IPS-15b (cell line): ENCODE results near the gene BEX3.
A peak's percentile ranks its signal among the peaks of the same experiment; 100 is the strongest.
"Not testable (repeated sequence)": the region's sequence is repeated elsewhere in the genome, so short reads cannot be mapped to it uniquely, and the experiment has no call there.

Experiments
- H3K27me3 ChIP-seq: one replicate; pipeline ENCODE4 v1.6.1; 2013; ENCODE audit warnings: low read length; ENCODE audit not compliant: control insufficient read depth, insufficient read depth
- H3K36me3 ChIP-seq: one replicate; pipeline ENCODE4 v1.6.1; 2013; ENCODE audit warnings: low read length; ENCODE audit not compliant: control insufficient read depth, insufficient read depth
- H3K4me1 ChIP-seq: one replicate; pipeline ENCODE4 v1.6.1; 2013; ENCODE audit warnings: mild to moderate bottlenecking, low read length; ENCODE audit not compliant: control insufficient read depth, insufficient read depth
- H3K4me3 ChIP-seq: one replicate; pipeline ENCODE4 v1.5.1; 2013; ENCODE audit warnings: low read depth, low read length
- H3K9ac ChIP-seq: one replicate; pipeline ENCODE4 v1.6.1; 2013; ENCODE audit warnings: low read depth, mild to moderate bottlenecking, low read length
- H3K9me3 ChIP-seq: one replicate; pipeline ENCODE4 v1.6.1; 2013; ENCODE audit warnings: mild to moderate bottlenecking, low read length; ENCODE audit not compliant: control insufficient read depth, insufficient read depth

Gene BEX3

DNA sequence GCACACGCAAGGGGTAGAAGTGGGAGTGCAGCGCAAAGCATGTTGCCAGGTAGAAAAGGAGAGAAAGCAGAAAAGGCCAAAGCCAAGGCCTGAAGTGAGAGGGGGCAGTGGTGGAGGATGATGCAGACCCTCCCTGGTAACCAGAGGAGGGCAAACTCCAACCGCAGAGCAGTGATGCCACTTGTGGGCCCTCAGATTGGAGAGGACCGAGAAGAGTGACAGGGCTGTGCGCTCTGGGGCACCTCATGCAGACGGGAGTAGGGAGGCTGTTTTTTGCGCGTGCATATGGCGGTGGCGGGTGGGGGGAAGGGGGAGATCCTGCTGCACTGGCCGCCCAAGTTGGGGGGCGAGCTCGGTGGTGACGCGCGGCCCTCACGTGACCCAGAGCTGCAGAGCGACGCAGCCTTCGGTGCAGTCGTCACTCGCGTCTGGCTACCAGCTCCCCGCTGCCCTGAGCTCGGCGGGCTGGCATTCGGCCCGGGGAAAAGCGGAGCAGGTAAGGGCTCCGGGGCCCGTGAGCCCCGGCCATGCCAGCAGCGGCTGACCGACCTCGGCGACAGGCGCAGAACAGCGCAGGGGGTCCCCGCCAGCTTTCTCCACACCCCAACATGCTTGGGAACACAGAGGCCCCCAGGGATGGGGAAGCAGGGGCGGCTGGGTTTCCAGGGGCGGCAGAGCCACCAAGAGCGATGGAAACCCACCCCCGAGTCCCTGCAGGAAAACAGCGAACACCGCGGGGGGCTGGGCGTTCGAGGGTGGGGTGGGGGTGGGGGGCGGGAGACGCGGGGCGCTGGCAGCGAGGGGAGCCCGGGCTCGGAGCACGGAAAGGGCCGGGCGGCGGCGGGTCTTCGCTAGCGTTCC is at the start of gene BEX3:
Gene BEX3, plus strand, starts transcription at position 421 of the 861 bp plus-strand sequence. CDS start 984 bp downstream, outside the sequence.
- Histone ChIP-seq H3K27me3 (no peaks in the 10 kb centered on the region), H3K36me3 (peaks cover 3% of the 10 kb centered on the region), H3K9me3 (no peaks in the 10 kb centered on the region), H3K4me3 (peak within 1 kb of the TSS; percentile 80), H3K9ac (peak within 1 kb of the TSS; percentile 89), H3K4me1 (peaks cover 3% of the 10 kb centered on the region)

DNA sequence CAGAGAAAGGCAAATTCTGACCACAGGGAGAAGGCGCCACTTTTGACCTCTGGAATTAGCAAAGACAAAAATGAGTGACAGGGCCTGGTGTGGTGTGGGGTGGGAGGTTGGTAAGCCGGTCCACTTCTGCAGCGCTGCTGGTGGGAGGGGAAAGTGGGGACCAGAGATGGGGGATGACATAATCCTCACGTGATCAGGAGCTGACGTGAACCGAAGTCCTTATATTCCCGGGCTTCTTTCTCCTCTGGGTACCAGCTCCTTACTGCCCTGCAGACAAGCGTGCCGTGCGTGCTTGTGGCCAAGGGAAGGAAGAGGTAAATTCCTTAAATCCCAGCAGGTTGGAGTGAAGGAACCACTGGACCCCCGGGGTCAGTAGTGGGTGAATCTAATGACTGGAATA is 46.3 kb upstream of the BEX3 start, which contains the start of gene TCEAL7:
Gene TCEAL7, plus strand, starts transcription at position 249 of the 400 bp plus-strand sequence. CDS start 1,165 bp downstream, outside the sequence.
- Histone ChIP-seq H3K27me3 (no peaks in the 10 kb centered on the region), H3K9me3 (no peaks in the 10 kb centered on the region), H3K4me1 (peaks cover 4% of the 10 kb centered on the region), H3K4me3 (peak within 1 kb of the TSS; percentile 73), H3K9ac (peak within 1 kb of the TSS; percentile 47), H3K36me3 (no peaks in the 10 kb centered on the region)

DNA sequence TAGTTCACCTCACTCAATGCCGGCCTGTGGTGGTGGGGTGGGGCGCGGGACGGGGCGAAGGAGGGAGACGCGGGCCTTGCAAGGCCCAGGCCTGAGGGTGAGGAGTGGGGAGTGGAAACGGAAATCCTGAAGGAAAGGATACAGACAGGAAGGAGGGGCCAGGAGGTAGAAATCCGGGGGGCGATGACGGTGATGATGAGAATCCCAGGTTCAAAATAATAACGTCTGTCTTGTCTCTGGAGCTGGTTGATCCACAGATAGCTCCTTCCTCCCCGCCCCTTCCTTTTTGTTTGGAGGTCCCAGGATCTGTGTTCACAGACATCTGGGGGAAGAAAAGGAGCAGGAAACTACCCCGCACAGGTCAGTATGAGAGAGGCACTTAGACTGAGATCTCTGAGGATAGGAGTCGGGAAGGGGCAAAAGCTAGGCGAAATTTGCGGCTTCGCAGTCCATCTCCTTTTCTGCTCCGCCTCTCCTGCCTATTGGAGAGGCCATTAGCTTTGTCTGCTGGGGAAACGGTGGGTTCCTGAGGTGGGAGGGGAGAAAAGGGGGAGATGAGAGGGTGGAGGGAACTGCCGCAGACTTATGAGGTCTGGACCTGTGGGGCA is 45.6 kb upstream of the BEX3 start:
- Histone ChIP-seq H3K4me3 (peak overlapping the region; percentile 73), H3K36me3 (no peaks in the 10 kb centered on the region), H3K4me1 (peaks cover 4% of the 10 kb centered on the region), H3K9ac (peak overlapping the region; percentile 47), H3K27me3 (no peaks in the 10 kb centered on the region), H3K9me3 (no peaks in the 10 kb centered on the region)

DNA sequence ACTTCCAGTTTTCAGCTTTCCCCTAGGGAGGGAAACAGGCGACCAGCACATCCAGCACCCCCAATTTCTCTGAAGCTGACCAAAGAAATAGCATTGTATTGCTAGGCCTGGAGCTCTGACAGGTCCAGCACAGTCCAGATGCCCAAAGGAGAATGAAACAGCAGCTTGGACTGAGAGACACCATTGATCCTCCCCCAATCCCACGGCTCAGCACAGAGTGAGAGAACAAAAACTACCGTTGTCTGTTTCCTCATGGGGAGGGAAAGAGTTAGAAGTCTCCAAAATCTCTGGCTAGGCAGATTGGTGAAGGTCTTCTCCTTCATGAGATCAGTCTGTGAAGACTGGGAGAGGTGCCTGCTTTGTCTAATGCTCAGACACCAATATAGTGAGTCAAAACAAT is 37.7 kb upstream of the BEX3 start:
- Histone ChIP-seq H3K4me1 (no peaks in the 10 kb centered on the region), H3K9me3 (no peaks in the 10 kb centered on the region), H3K4me3 (no peak overlapping the region), H3K27me3 (no peaks in the 10 kb centered on the region), H3K9ac (no peak overlapping the region), H3K36me3 (no peaks in the 10 kb centered on the region)

DNA sequence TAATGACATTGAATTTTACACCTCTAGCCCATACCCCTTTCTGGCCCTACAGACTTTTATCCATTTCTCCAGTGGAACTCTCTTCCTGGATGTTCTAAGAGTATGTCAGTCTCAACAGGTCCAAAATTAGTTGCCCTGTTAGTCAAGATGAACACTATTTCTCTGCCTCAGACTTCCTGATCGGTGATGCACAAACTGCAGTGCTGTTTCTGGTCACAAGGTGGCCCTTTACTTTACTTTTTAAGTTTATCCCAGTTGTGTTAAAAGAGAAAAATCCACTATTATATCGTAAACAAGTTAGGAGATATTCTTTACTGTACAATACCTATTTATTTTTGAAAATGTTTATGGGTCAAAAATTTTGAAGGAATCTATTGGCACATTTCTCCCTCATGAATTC is 33.2 kb upstream of the BEX3 start:
- Histone ChIP-seq H3K4me1 (peaks cover 3% of the 10 kb centered on the region), H3K27me3 (peaks cover 6% of the 10 kb centered on the region), H3K4me3 (no peak overlapping the region), H3K9ac (no peak overlapping the region), H3K36me3 (no peaks in the 10 kb centered on the region), H3K9me3 (no peaks in the 10 kb centered on the region)

DNA sequence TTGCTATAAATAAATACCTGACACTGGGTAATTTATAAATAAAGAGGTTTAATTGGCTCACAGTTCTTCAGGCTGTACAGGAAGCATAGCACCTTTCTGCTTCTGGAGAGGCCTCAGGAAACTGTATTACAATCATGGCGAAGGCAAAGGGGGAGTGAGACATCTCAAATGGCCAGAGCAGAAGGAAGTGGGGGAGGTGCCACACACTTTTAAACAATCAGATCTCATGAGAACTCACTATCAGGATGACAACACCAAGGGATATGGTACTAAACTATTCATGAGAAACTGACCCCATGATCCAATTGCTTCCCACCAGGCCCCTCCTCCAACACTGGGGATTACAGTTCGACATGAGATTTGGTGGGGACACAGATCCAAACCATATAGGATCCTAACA is 31.7 kb upstream of the BEX3 start:
- no peaks in the 10 kb centered on the region for H3K9me3 ChIP-seq
- no peak overlapping the region for H3K4me3 ChIP-seq
- peaks cover 3% of the 10 kb centered on the region for H3K4me1 ChIP-seq
- H3K27me3 ChIP-seq: peaks cover 16% of the 10 kb centered on the region
- H3K36me3 ChIP-seq: no peaks in the 10 kb centered on the region
- no peak overlapping the region for H3K9ac ChIP-seq

DNA sequence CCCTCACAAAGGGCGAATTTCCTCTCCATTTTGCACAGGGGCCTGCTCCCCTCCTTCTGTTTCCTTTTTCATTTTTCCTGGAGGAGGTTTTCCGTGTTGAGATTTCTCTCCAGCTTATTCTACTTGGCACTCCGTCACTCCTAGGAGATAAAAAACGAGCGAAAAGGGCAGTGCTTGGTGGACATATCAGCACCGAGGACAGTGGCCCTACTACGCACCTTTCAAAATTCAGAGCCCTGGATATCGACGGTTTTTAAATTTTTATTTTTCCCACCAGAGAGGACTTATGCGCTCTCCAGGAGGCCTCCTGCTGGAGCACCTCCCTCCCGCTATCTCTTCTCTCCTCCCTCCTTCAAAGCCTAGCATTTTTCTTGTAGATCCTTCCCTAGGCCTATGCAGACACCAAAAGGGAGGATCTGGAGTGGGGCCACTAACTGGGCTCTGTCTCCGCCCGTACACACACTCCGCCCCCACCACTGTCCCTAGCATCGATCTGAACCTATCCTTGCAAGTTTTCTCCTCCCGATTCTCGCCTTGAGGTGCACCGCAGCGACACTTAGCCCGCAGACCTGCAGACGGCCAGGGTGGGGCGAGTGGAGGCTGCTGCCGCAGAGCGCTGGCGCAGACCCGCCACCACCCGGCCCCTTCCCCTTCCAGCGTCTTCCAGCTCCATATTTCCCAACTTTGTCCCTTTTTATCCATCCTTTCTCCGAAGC is 28.5 kb upstream of the BEX3 start:
- Histone ChIP-seq H3K4me1 (peaks cover 3% of the 10 kb centered on the region), H3K9me3 (no peaks in the 10 kb centered on the region), H3K27me3 (peaks cover 16% of the 10 kb centered on the region), H3K4me3 (peak overlapping the region; percentile 53), H3K9ac (no peak overlapping the region), H3K36me3 (no peaks in the 10 kb centered on the region)

DNA sequence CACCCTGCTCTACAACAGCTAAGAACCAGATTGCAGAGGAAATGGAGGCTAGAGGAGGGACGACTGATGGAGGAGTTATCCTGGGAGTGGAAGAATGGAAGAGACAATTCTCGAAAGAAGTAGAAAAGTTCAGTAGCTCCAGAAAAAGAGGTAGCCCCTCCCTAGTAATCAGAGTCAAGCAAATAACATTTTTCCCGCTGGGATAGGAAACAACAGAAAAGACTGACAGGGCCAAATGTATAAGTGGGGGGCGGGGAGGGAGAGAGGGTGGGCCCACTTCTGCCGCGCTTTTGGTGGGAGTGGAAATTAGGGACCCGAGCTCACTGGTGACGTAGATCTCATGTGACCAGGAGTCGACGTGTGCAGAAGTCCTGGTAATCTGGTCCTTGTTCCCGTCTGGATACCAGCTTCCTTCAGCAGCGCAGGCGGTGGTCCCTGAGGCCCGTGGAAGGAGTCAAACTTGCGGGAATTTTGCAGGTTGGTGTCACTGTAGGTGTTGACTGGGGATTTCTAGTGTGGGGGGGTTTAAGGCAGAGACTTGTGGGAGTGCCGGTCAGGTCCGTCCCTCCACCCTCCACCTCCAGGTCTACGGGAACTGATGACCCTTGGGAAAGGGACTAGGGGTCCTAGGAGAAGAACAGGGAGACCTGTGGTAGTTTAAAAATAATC is 20.1 kb upstream of the BEX3 start, which contains the start of gene TCEAL9:
Gene TCEAL9, plus strand, starts transcription at position 377 of the 669 bp plus-strand sequence. CDS start 1,179 bp downstream, outside the sequence.
- Histone ChIP-seq H3K9me3 (no peaks in the 10 kb centered on the region), H3K36me3 (no peaks in the 10 kb centered on the region), H3K4me3 (peak within 1 kb of the TSS; percentile 81)

DNA sequence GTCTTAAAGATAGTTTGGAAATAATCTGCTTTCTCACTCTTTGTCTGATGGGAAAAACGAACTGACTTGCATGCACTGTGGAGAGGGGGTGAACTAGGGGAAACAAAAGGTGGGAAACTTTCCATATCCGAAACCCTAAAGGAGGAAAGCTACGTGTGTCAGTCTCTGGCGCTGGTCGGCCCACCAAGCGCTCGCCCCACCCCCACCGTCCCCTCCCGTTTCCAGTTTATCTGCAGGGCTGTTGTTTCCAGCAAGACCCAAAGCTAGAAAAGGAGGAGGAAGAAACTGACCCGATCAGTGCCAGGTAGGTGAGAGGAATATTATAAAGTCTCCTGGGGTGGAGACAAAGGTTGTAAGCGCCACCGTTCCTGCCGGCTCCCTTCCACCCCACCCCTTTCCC is 19.5 kb upstream of the BEX3 start:
- Histone ChIP-seq H3K9ac (peak overlapping the region; percentile 89), H3K9me3 (no peaks in the 10 kb centered on the region), H3K27me3 (no peaks in the 10 kb centered on the region), H3K4me3 (peak overlapping the region; percentile 81), H3K4me1 (peaks cover 8% of the 10 kb centered on the region), H3K36me3 (no peaks in the 10 kb centered on the region)

More for the DNA sequence above, 20.1 kb upstream of the BEX3 start, which contains the start of gene TCEAL9:
- peaks cover 4% of the 10 kb centered on the region for H3K4me1 ChIP-seq
- peak within 1 kb of the TSS; percentile 89 for H3K9ac ChIP-seq
- no peaks in the 10 kb centered on the region for H3K27me3 ChIP-seq

DNA sequence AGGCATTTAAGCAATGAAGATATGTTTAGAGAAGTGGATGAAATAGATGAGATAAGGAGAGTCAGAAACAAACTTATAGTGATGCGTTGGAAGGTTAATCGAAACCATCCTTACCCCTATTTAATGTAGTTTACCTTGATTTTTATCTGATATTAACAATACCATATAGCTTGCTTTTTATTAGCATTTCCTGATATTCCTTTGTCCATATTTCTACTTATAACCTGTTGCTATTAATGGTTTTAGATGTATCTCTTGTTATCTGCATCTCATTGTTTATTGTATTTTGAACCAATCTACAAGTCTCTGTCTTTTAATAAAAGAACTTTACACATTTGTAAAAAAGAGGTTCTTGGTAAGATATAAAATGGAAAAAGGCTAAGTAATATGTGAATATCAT is 18.5 kb upstream of the BEX3 start:
- peaks cover 12% of the 10 kb centered on the region for H3K4me1 ChIP-seq
- H3K9me3 ChIP-seq: no peaks in the 10 kb centered on the region
- H3K36me3 ChIP-seq: no peaks in the 10 kb centered on the region
- H3K27me3 ChIP-seq: no peaks in the 10 kb centered on the region
- H3K9ac ChIP-seq: no peak overlapping the region
- peak overlapping the region; percentile 81 for H3K4me3 ChIP-seq

DNA sequence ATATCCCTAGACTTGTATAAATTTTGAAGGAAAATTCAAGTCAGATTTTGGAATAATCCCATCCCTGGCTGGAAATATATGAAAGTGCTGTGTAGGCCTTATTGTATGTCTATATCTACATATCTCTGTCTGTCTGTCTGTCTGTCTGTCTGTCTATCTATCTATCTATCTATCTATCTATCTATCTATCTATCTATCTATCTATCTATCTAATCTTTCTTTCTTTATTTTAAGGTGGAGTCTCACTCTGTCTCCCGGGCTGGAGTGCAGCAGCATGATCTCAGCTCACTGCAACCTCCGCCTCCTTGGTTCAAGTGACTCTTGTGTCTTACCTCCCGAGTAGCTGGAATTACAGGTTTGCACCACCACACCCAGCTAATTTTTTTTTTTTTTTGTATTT is 16.7 kb upstream of the BEX3 start:
- peaks cover 14% of the 10 kb centered on the region for H3K4me1 ChIP-seq
- not testable (repeated sequence) for H3K36me3 ChIP-seq, H3K9ac ChIP-seq, H3K27me3 ChIP-seq, H3K4me3 ChIP-seq, H3K9me3 ChIP-seq
